ENCODE data around the gene TRIM14. TPM values are rescaled to one million over a fixed set of nuclear protein-coding genes. Genes with fewer than 3 reads are reported as not detected.

The TRIM14 gene
- total and polyA plus RNA-seq, 2 of the 4 experiments (the other 2 are of a cell fraction), result 3.0 to 8.5 TPM

- H2BK15ac ChIP-seq (ENCODE audit: low read depth, low read length), result no peak overlapping the region
Measured at GRCh38 chr9:98083566-98084183, 35.3 kb downstream of the TRIM14 start.

More at GRCh38 chr9:98083566-98084183, 35.3 kb downstream of the TRIM14 start:
- Histone ChIP-seq H3K23ac (ENCODE audit: low read depth, low read length) (no peak overlapping the region), H3K9ac (ENCODE audit: low read depth, low read length) (no peak overlapping the region), H3K9me3 (ENCODE audit: control insufficient read depth, insufficient read depth, low read length) (no peaks in the 10 kb centered on the region), H3K56ac (ENCODE audit: extremely low read depth, insufficient read depth, low read length) (no peak overlapping the region), H3K18ac (ENCODE audit: low read depth, low read length) (no peak overlapping the region), H3K36me3 (ENCODE audit: control insufficient read depth, insufficient read depth, low read length) (peaks cover 24% of the 10 kb centered on the region), H3K4ac (ENCODE audit: low read depth, low read length) (no peak overlapping the region), H2AK5ac (ENCODE audit: low read depth, low read length) (no peak overlapping the region), H4K5ac (ENCODE audit: low read depth, low read length) (no peak overlapping the region), H3K4me3 (ENCODE audit: insufficient read depth, low read depth, low read length) (no peak overlapping the region), H3K27me3 (ENCODE audit: control insufficient read depth, insufficient read depth, low read length) (no peaks in the 10 kb centered on the region), H3K27ac (ENCODE audit: insufficient read depth, low read length) (no peak overlapping the region), H2BK120ac (ENCODE audit: low read depth, low read length) (no peak overlapping the region), H4K20me1 (ENCODE audit: insufficient read depth, low read length) (0 out of 2 replicates have a peak, but pooled peaks cover 5% of the 10 kb centered on the region), H3K4me2 (ENCODE audit: low read depth, low read length) (no peak overlapping the region), H2BK5ac (ENCODE audit: low read depth, low read length, poor library complexity, severe bottlenecking) (no peak overlapping the region), H3K4me1 (ENCODE audit: control insufficient read depth, insufficient read depth, low read length) (peaks cover 18% of the 10 kb centered on the region), H2AFZ (replicated peaks; ENCODE audit: low read length, poor library complexity) (no peak overlapping the region), H4K91ac (ENCODE audit: insufficient read depth, low read depth, low read length) (0 out of 2 replicates have a peak overlapping the region, but pooled peaks have one; percentile 33), H2BK20ac (ENCODE audit: low read depth, low read length) (no peak overlapping the region), H3K79me1 (ENCODE audit: low read depth in 1 of 2, low read length in 2 of 2) (peaks cover 12 to 19% of the 10 kb centered on the region in 2 experiments; a peak in 3 of 4 replicates), H3K9me1 (ENCODE audit: insufficient read depth, low read length) (peaks cover 11% of the 10 kb centered on the region), H3K14ac (replicated peaks; ENCODE audit: low read depth, low read length) (no peak overlapping the region), H2AK9ac (replicated peaks; ENCODE audit: low read depth, low read length, poor library complexity) (no peak overlapping the region), H4K8ac (ENCODE audit: low read depth in 2 of 2, low read length in 2 of 2) (no peak overlapping the region)
- BruUV-seq (replicated peaks), result no TSS peak
- 51% methylated on average over 2 of the region's 7 CpGs; no CpG with 5 or more reads in 1 of the 2 experiments for WGBS, 2 experiments (ENCODE audit: extremely low coverage in 2 of 2, insufficient read length in 1 of 2)
- dilution Hi-C loops (cut with HindIII; ENCODE audit: low sequenced_read_pairs, unreplicated experiment) (no loop called here), in situ Hi-C loops (cut with MboI; ENCODE audit: low sequenced_read_pairs) (no loop called here), intact Hi-C loops (cut with micrococcal nuclease) (no loop called here)
- DNase-seq, result no peak
- CTCF ChIA-PET, result interaction anchor here (0.6 kb wide), 1 partner anchor 692 kb away, joined by 3 read pairs; no protein-coding TSS in a partner anchor
- no peak for ATAC-seq (ENCODE audit: low read depth)
- no peak for TF ChIP-seq MAZ (IDR thresholded peaks at IDR 0.05; ENCODE audit: borderline replicate concordance, low read depth, low read length)
- TF ChIP-seq BHLHE40 (IDR thresholded peaks at IDR 0.05; ENCODE audit: low read depth, low read length), result no peak
- TF ChIP-seq RFX5 (IDR thresholded peaks at IDR 0.05; ENCODE audit: low read depth, low read length), result no peak
- POLR2A ChIA-PET (ENCODE audit: unreplicated experiment), result no interaction called here

Measured in IMR-90 (cell line).